HEK293 (cell line): ENCODE data around the gene RYR2.

ENCODE experiments used
- CTCF ChIA-PET: fragments of 350-600 bp; formaldehyde crosslinking; extraction: SDS; loops from one replicate; lab custom pipeline; 2021; ENCODE audit warnings: antibody characterized with exemption; lab: Yijun Ruan, JAX
- POLR2A ChIA-PET: fragments of 300-600 bp; formaldehyde crosslinking; extraction: SDS; loops from one replicate; lab custom pipeline; 2020; ENCODE audit warnings: antibody characterized with exemption, inconsistent platforms; lab: Yijun Ruan, JAX
- H3K27ac ChIP-seq: fragments of 200-500 bp; sonication (Bioruptor generic); 2 replicates; pipeline ENCODE4 v1.5.1; 2014; ENCODE audit warnings: low read depth, low read length, control low read depth, inconsistent platforms; ENCODE audit errors: extremely low read depth
- H3K36me3 ChIP-seq, 2 experiments: fragments of 200-500 bp in 1 of 2; sonication (Bioruptor generic) in 1 of 2; 1 replicate in 1 of 2; 2 replicates in 1 of 2; pipeline ENCODE4 v1.5.1; 2014 to 2017; ENCODE audit warnings: inconsistent platforms in 2 of 2, low read length in 2 of 2; ENCODE audit not compliant: control insufficient read depth in 2 of 2, insufficient read depth in 1 of 2
- H3K4me1 ChIP-seq: fragments of 200-500 bp; sonication (Bioruptor generic); 2 replicates; pipeline ENCODE4 v1.5.1; 2014; ENCODE audit warnings: mild to moderate bottlenecking, low read length, inconsistent platforms; ENCODE audit not compliant: control insufficient read depth, insufficient read depth
- H3K4me3 ChIP-seq: 2 replicates; pipeline ENCODE4 v1.5.1; 2011; ENCODE audit warnings: low read depth, mild to moderate bottlenecking, control low read depth, low read length, moderate library complexity
- H3K9me3 ChIP-seq: fragments of 200-500 bp; sonication (Bioruptor generic); 2 replicates; pipeline ENCODE4 v1.5.1; 2014; ENCODE audit warnings: low read depth, low read length, inconsistent platforms; ENCODE audit not compliant: control insufficient read depth, insufficient read depth
- HOXD13 ChIP-seq: sonication (generic); formaldehyde crosslinking; IDR thresholded peaks from 2 replicates; pipeline ENCODE4 v1.8.0; 2022; ENCODE audit warnings: missing genetic modification reagents, borderline replicate concordance
- KLF10 ChIP-seq: fragments of 450-650 bp; IDR thresholded peaks from 2 replicates; pipeline ENCODE4 v1.5.1; 2018; ENCODE audit warnings: missing biosample characterization, mild to moderate bottlenecking, missing genetic modification characterization
- SP2 ChIP-seq: fragments of 450-650 bp; formaldehyde crosslinking; IDR thresholded peaks from 2 replicates; pipeline ENCODE4 v1.5.1; 2016; ENCODE audit warnings: missing biosample characterization, missing genetic modification characterization
- YY1 ChIP-seq: fragments of 450-650 bp; formaldehyde crosslinking; IDR thresholded peaks from 2 replicates; pipeline ENCODE4 v1.5.1; 2018; ENCODE audit warnings: missing biosample characterization, missing genetic modification characterization
- YY2 ChIP-seq: fragments of 450-650 bp; formaldehyde crosslinking; IDR thresholded peaks from 2 replicates; pipeline ENCODE4 v1.5.1; 2016; ENCODE audit warnings: missing biosample characterization, missing genetic modification characterization
- ZBTB44 ChIP-seq: fragments of 450-650 bp; IDR thresholded peaks from 2 replicates; pipeline ENCODE4 v1.5.1; 2018; ENCODE audit warnings: missing biosample characterization, mild to moderate bottlenecking, missing genetic modification characterization
- ZFP41 ChIP-seq: fragments of 450-650 bp; formaldehyde crosslinking; IDR thresholded peaks from 2 replicates; pipeline ENCODE4 v1.5.1; 2016; ENCODE audit warnings: missing biosample characterization, missing genetic modification characterization, borderline replicate concordance
- ZNF10 ChIP-seq: fragments of 450-650 bp; formaldehyde crosslinking; IDR thresholded peaks from 2 replicates; pipeline ENCODE4 v1.5.1; 2017; ENCODE audit warnings: missing biosample characterization, missing genetic modification characterization
- ZNF157 ChIP-seq: fragments of 450-650 bp; formaldehyde crosslinking; IDR thresholded peaks from 2 replicates; pipeline ENCODE4 v1.5.1; 2016; ENCODE audit warnings: missing biosample characterization, missing genetic modification characterization
- ZNF211 ChIP-seq: fragments of 450-650 bp; formaldehyde crosslinking; IDR thresholded peaks from 2 replicates; pipeline ENCODE4 v1.5.1; 2016; ENCODE audit warnings: low read depth, missing biosample characterization, missing genetic modification characterization
- ZNF214 ChIP-seq: fragments of 450-650 bp; formaldehyde crosslinking; IDR thresholded peaks from 2 replicates; pipeline ENCODE4 v1.5.1; 2017; ENCODE audit warnings: missing biosample characterization, mild to moderate bottlenecking, missing genetic modification characterization, borderline replicate concordance
- ZNF221 ChIP-seq: fragments of 450-650 bp; formaldehyde crosslinking; IDR thresholded peaks from 2 replicates; pipeline ENCODE4 v1.5.1; 2017; ENCODE audit warnings: missing biosample characterization, missing genetic modification characterization, borderline replicate concordance
- ZNF366 ChIP-seq: fragments of 450-650 bp; formaldehyde crosslinking; conservative IDR thresholded peaks from 2 replicates; pipeline ENCODE4 v1.5.1; 2016; ENCODE audit warnings: missing biosample characterization, missing genetic modification characterization
- ZNF555 ChIP-seq: fragments of 450-650 bp; formaldehyde crosslinking; conservative IDR thresholded peaks from 2 replicates; pipeline ENCODE4 v1.5.1; 2017; ENCODE audit warnings: missing biosample characterization, mild to moderate bottlenecking, missing genetic modification characterization, inconsistent platforms
- ZNF585B ChIP-seq: fragments of 450-650 bp; formaldehyde crosslinking; IDR thresholded peaks from 2 replicates; pipeline ENCODE4 v1.5.1; 2016; ENCODE audit warnings: missing biosample characterization, missing genetic modification characterization
- ZNF596 ChIP-seq: fragments of 450-650 bp; IDR thresholded peaks from 2 replicates; pipeline ENCODE4 v1.5.0; 2018; ENCODE audit warnings: missing biosample characterization, mild to moderate bottlenecking, missing genetic modification characterization, moderate library complexity
- ZNF610 ChIP-seq: fragments of 450-650 bp; formaldehyde crosslinking; IDR thresholded peaks from 2 replicates; pipeline ENCODE4 v1.5.1; 2016; ENCODE audit warnings: missing biosample characterization, missing genetic modification characterization, borderline replicate concordance
- ZNF626 ChIP-seq: fragments of 450-650 bp; sonication (Bioruptor Pico); formaldehyde crosslinking; IDR thresholded peaks from 2 replicates; pipeline ENCODE4 v1.5.1; 2018; ENCODE audit warnings: missing biosample characterization, missing genetic modification characterization, inconsistent platforms
- ZNF670 ChIP-seq: fragments of 450-650 bp; formaldehyde crosslinking; IDR thresholded peaks from 2 replicates; pipeline ENCODE4 v1.5.1; 2016; ENCODE audit warnings: missing biosample characterization, missing genetic modification characterization, low read depth
- ZNF777 ChIP-seq: fragments of 450-650 bp; formaldehyde crosslinking; IDR thresholded peaks from 2 replicates; pipeline ENCODE4 v1.5.1; 2017; ENCODE audit warnings: missing biosample characterization, missing genetic modification characterization, borderline replicate concordance
- TF ChIP-seq, protein P1 (sequence below): fragments of 450-650 bp; formaldehyde crosslinking; IDR thresholded peaks from 2 replicates; pipeline ENCODE4 v1.5.1; 2017; ENCODE audit warnings: missing biosample characterization, mild to moderate bottlenecking, missing genetic modification characterization, moderate library complexity
- TF ChIP-seq, protein P2 (sequence below): IDR thresholded peaks from 2 replicates; pipeline ENCODE4 v1.6.1; 2011; ENCODE audit warnings: mild to moderate bottlenecking, low read depth, low read length, borderline replicate concordance

The RYR2 gene

GRCh38 chr1:237640011-237640671, 598.2 kb downstream of the RYR2 start:
- Histone ChIP-seq H3K27ac (no peak overlapping the region), H3K36me3 (no peaks in the 10 kb centered on the region)
- POLR2A ChIA-PET, result no interaction called here
- TF ChIP-seq YY2 (tag by site-specific recombination) (no peak), ZNF626 (tag by site-specific recombination) (no peak), ZNF211 (tag by site-specific recombination) (no peak), ZNF670 (tag by site-specific recombination) (no peak), ZNF585B (tag by site-specific recombination) (no peak), ZNF10 (tag by site-specific recombination) (no peak), HOXD13 (no peak), KLF10 (tag by site-specific recombination) (no peak), ZNF596 (no peak), ZFP41 (tag by site-specific recombination) (no peak), ZNF610 (tag by site-specific recombination) (no peak), ZNF555 (tag by site-specific recombination) (no peak), ZNF214 (tag by site-specific recombination) (no peak), ZNF777 (tag by site-specific recombination) (no peak), ZNF221 (tag by site-specific recombination) (no peak)
- TF ChIP-seq, protein P1, sequence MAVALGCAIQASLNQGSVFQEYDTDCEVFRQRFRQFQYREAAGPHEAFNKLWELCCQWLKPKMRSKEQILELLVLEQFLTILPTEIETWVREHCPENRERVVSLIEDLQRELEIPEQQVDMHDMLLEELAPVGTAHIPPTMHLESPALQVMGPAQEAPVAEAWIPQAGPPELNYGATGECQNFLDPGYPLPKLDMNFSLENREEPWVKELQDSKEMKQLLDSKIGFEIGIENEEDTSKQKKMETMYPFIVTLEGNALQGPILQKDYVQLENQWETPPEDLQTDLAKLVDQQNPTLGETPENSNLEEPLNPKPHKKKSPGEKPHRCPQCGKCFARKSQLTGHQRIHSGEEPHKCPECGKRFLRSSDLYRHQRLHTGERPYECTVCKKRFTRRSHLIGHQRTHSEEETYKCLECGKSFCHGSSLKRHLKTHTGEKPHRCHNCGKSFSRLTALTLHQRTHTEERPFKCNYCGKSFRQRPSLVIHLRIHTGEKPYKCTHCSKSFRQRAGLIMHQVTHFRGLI, result no peak
- TF ChIP-seq, protein P2, sequence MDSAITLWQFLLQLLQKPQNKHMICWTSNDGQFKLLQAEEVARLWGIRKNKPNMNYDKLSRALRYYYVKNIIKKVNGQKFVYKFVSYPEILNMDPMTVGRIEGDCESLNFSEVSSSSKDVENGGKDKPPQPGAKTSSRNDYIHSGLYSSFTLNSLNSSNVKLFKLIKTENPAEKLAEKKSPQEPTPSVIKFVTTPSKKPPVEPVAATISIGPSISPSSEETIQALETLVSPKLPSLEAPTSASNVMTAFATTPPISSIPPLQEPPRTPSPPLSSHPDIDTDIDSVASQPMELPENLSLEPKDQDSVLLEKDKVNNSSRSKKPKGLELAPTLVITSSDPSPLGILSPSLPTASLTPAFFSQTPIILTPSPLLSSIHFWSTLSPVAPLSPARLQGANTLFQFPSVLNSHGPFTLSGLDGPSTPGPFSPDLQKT, result no peak
- TF ChIP-seq, all 188 proteins: peak for 0
- Histone ChIP-seq H3K9me3 (no peaks in the 10 kb centered on the region), H3K4me3 (no peak overlapping the region), H3K4me1 (no peaks in the 10 kb centered on the region)
- CTCF ChIA-PET, result no interaction called here

GRCh38 chr1:237640966-237641365, 599.0 kb downstream of the RYR2 start:
- H3K36me3 ChIP-seq, result no peaks in the 10 kb centered on the region
- CTCF ChIA-PET, result no interaction called here
- no peak overlapping the region for H3K4me3 ChIP-seq
- H3K9me3 ChIP-seq, result no peaks in the 10 kb centered on the region
- no peak for TF ChIP-seq SP2
- TF ChIP-seq ZBTB44 (tag by site-specific recombination), result no peak
- no peak for TF ChIP-seq ZNF366 (tag by site-specific recombination)
- TF ChIP-seq ZNF157 (tag by site-specific recombination), result no peak
- TF ChIP-seq YY1 (tag by site-specific recombination), result no peak
- no peak overlapping the region for H3K27ac ChIP-seq
- POLR2A ChIA-PET, result no interaction called here
- no peaks in the 10 kb centered on the region for H3K4me1 ChIP-seq
